ENCODE measurements around the gene CENPU. TPM values are rescaled to one million over a fixed set of nuclear protein-coding genes. Genes with fewer than 3 reads are reported as not detected.

CENPU gene
- total and polyA plus RNA-seq, 2 of the 8 experiments (the other 6 are each of a cell fraction or from before 2014, with no cell fraction given), result 32.1 to 122 TPM

- Histone ChIP-seq H3K23ac (ENCODE audit: insufficient read length) (no peak overlapping the region), H3K79me1 (ENCODE audit: low read depth, low read length) (no peaks in the 10 kb centered on the region), H4K20me1 (replicated peaks in 1 of 2; ENCODE audit: control insufficient read depth in 1 of 2, insufficient read depth in 2 of 2, low read length in 2 of 2) (peaks cover 0 to 8% of the 10 kb centered on the region in 2 experiments), H3K9ac (replicated peaks in 1 of 4; ENCODE audit: extremely low read depth in 1 of 4, low read depth in 3 of 4, low read length in 3 of 4) (no peak overlapping the region), H3K4me2 (ENCODE audit: insufficient read depth in 1 of 2, low read depth in 2 of 2, low read length in 2 of 2) (no peak overlapping the region), H3K27me3 (replicated peaks in 1 of 4; ENCODE audit: control insufficient read depth in 3 of 4, extremely low read depth in 1 of 4, insufficient read depth in 3 of 4, low read length in 3 of 4) (no peaks in the 10 kb centered on the region), H3K56ac (replicated peaks; ENCODE audit: insufficient read length, low read depth, low read length) (no peak overlapping the region), H3K36me3 (ENCODE audit: control insufficient read depth in 2 of 4, insufficient read depth in 4 of 4, low read length in 3 of 4) (peaks cover 15 to 89% (median 58%) of the 10 kb centered on the region in 4 experiments), H3K4ac (replicated peaks; ENCODE audit: insufficient read length, low read depth, low read length) (no peak overlapping the region), H2BK5ac (ENCODE audit: low read depth, low read length) (no peak overlapping the region), H3K4me3 (ENCODE audit: extremely low read depth in 1 of 4, insufficient read depth in 2 of 4, low read depth in 3 of 4, low read length in 4 of 4) (no peak overlapping the region), H3K79me2 (ENCODE audit: control insufficient read depth in 1 of 2, insufficient read depth in 2 of 2, low read length in 2 of 2) (peaks cover 0 to 19% of the 10 kb centered on the region in 2 experiments; a peak in 1 of 4 replicates), H3K9me3 (ENCODE audit: insufficient read depth in 2 of 2, low read depth in 1 of 2, low read length in 1 of 2) (no peaks in the 10 kb centered on the region), H3K14ac (ENCODE audit: insufficient read length) (no peak overlapping the region), H2AK5ac (ENCODE audit: low read depth, low read length) (no peak overlapping the region), H3K27ac (ENCODE audit: low read depth, low read length) (no peak overlapping the region), H2BK120ac (replicated peaks; ENCODE audit: low read depth, low read length) (no peak overlapping the region), H4K8ac (ENCODE audit: extremely low read depth, insufficient read depth, low read length) (no peak overlapping the region), H4K91ac (replicated peaks; ENCODE audit: insufficient read length, low read length) (no peak overlapping the region), H3K18ac (ENCODE audit: extremely low read depth, low read length) (no peak overlapping the region), H2BK20ac (ENCODE audit: low read length) (no peak overlapping the region), H4K5ac (ENCODE audit: insufficient read length, low read depth, low read length) (no peak overlapping the region), H2AFZ (ENCODE audit: low read length) (no peak overlapping the region), H3K23me2 (ENCODE audit: low read depth, low read length) (no peaks in the 10 kb centered on the region), H3K4me1 (replicated peaks in 1 of 4; ENCODE audit: control insufficient read depth in 3 of 4, insufficient read depth in 4 of 4, low read length in 3 of 4) (peaks cover 0 to 3% (median 0%) of the 10 kb centered on the region in 4 experiments; a peak in 1 of 7 replicates), H2BK15ac (ENCODE audit: low read length) (no peak overlapping the region), H2BK12ac (ENCODE audit: low read depth, low read length) (no peak overlapping the region)
- DNase-seq (ENCODE audit: low read depth in 1 of 2, low spot score in 2 of 2) (no peak), FAIRE-seq (no peak)
- 95% methylated on average over 2 of the region's 2 CpGs; no CpG with 5 or more reads in 1 of the 2 experiments for WGBS, 2 experiments (ENCODE audit: extremely low coverage in 1 of 2, insufficient coverage in 1 of 2, insufficient read length in 1 of 2, insufficient replicate concordance in 2 of 2, low coverage in 1 of 2, low lambda C conversion rate in 2 of 2, missing lambda C conversion rate in 1 of 2)
- ChIA-PET CTCF (ENCODE audit: partially characterized antibody) (no interaction called here), POLR2A (ENCODE audit: partially characterized antibody) (interaction anchor here (1.2 to 1.3 kb wide), 2 partner anchors 12 to 13 kb away, joined by 3 to 4 read pairs; no protein-coding TSS in a partner anchor)
- no peak for TF ChIP-seq CREB1 (IDR thresholded peaks at IDR 0.05)
- TF ChIP-seq EP300 (IDR thresholded peaks at IDR 0.05; ENCODE audit: borderline replicate concordance in 1 of 2, low read depth in 2 of 2, low read length in 2 of 2), result no peak
- TF ChIP-seq RBBP5 (IDR thresholded peaks at IDR 0.05; ENCODE audit: borderline replicate concordance, low read depth, low read length), result no peak
- TF ChIP-seq RAD21 (IDR thresholded peaks at IDR 0.05 in 1 of 2, conservative IDR thresholded peaks at IDR 0.05 in 1 of 2; ENCODE audit: low read depth in 2 of 2, low read length in 2 of 2), result no peak
Observed at GRCh38 chr4:184702114-184702513, 31.8 kb downstream of the CENPU start.

Data from H1 (cell line).